Heart left ventricle (tissue), 16 donors: ENCODE results near the gene NFIA. TPM values are rescaled to one million over a fixed set of nuclear protein-coding genes. Genes with fewer than 3 reads are reported as not detected.

Source experiments
- ATAC-seq, 4 donors: fragments of 200-7000 bp; cut with Tn5 transposase; one replicate each; pipeline ENCODE4 v1.9.1; 2020 to 2022; ENCODE audit warnings: moderate library complexity in 4 of 4, mild to moderate bottlenecking in 3 of 4, moderate number of reproducible peaks in 1 of 4
- DNase-seq, 5 donors: peaks; one replicate each; pipeline ENCODE4 v3.0.0-alpha.2; 2020
- H3K27ac ChIP-seq, 12 donors: fragments of 200-600 bp; sonication (generic) in 4 of 12; one replicate each; pipeline versions ENCODE4 v1.5.0 to v1.8.0; 2016 to 2022; ENCODE audit warnings: mild to moderate bottlenecking in 2 of 12
- H3K27me3 ChIP-seq, 9 donors: fragments of 200-600 bp; sonication (generic) in 2 of 9; one replicate each; pipeline versions ENCODE4 v1.5.1 to v1.8.0; 2016 to 2022; ENCODE audit warnings: mild to moderate bottlenecking in 3 of 9
- H3K36me3 ChIP-seq, 9 donors: fragments of 200-600 bp; sonication (generic) in 2 of 9; one replicate each; pipeline versions ENCODE4 v1.5.0 to v1.8.0; 2018 to 2022; ENCODE audit warnings: mild to moderate bottlenecking in 2 of 9
- H3K4me1 ChIP-seq, 12 donors: fragments of 200-600 bp; sonication (generic) in 4 of 12; one replicate each; pipeline versions ENCODE4 v1.5.0 to v1.8.0; 2016 to 2022; ENCODE audit warnings: mild to moderate bottlenecking in 3 of 12
- H3K4me3 ChIP-seq, 12 donors: fragments of 200-600 bp; sonication (generic) in 4 of 12; one replicate each; pipeline versions ENCODE4 v1.5.0 to v1.8.0; 2017 to 2022; ENCODE audit warnings: mild to moderate bottlenecking in 9 of 12, moderate library complexity in 4 of 12
- H3K9me3 ChIP-seq, 12 donors: fragments of 200-600 bp; sonication (generic) in 4 of 12; one replicate each; pipeline versions ENCODE4 v1.5.0 to v1.8.0; 2016 to 2022; ENCODE audit warnings: mild to moderate bottlenecking in 1 of 12
- CTCF ChIP-seq, 12 donors: fragments of 200-600 bp; sonication (generic) in 4 of 12; IDR thresholded peaks; one replicate each; pipeline versions ENCODE4 v1.5.0 to v1.8.0; 2018 to 2022; ENCODE audit warnings: antibody characterized with exemption in 12 of 12, mild to moderate bottlenecking in 5 of 12
- POLR2A ChIP-seq, 2 donors: fragments of 450-650 bp; IDR thresholded peaks; one replicate each; pipeline ENCODE4 v1.6.1; 2017; ENCODE audit warnings: antibody characterized with exemption in 2 of 2, mild to moderate bottlenecking in 2 of 2, moderate library complexity in 2 of 2
- WGBS, 4 donors: extraction: QIAGEN DNeasy Blood & Tissue Kit in 2 of 4; methylation state at CpG; one replicate each; pipeline versions ENCODE4 v1.1.5 to v1.1.7; 2013 to 2018; 5-methylcytosine and 5-hydroxymethylcytosine counted together
- intact Hi-C, 10 donors: fragments of 100-400 bp; cut with DNase I; formaldehyde crosslinking; loops; one replicate each; pipeline versions ENCODE4 v1.11.1 to v1.14.2; 2022
- polyA plus RNA-seq, 2 donors: library from polyadenylated mRNA; stranded (reverse); fragments of 200-250 nt; gene quantifications; one replicate each; pipeline ENCODE4 v1.2.3, GENCODE V29; 2013
- total RNA-seq, 9 donors: library from RNA; depleted of rRNA in 2 of 9; stranded (reverse); fragments of >200 nt in 2 of 9; fragmentation: NEBNext Ultra II Directional in 3 of 9; extraction: Animal tissue kit (Norgen Biotek cat#: 25700) in 3 of 9; gene quantifications; one replicate each; pipeline versions ENCODE4 v1.1.0 to v1.2.4, GENCODE V29; 2016 to 2023
- donor health status: ischemic (EF 13 %, LVEDD 7.1; RV severe dilation, severe dysfunction).
- donor health status: healthy with polysubstance abuse.
- donor health status: DM: no; HTN: yes; CAD: no.
- donor health status: DM: no; HTN: no; CAD: no.
- donor health status: ischemic (EF 25% LVEDD 6.9; RV normal size, moderate dysfunction).
- donor health status: ischemic (EF 25% LVEDD 5.7; RV mildly dilated, moderate dysfunction).
- donor health status: healthy.
- donor health status: DM: yes; HTN: yes; CAD: no.
- donor health status: ischemic (EF 35%, LVEDD 5.7; RV mildly dilated, moderate dysfunction).
- donor health status: nonischemic (EF 11% LVEDD 7.7; RV severe dilation, severe dysfunction).
- donor health status: DM: yes; HTN: yes; CAD: no.
- donor health status: PGD.
- donor health status: ischemic (EF 29% LVEDD 5.4; RV normal size, mild dysfunction).
- donor health status: nonischemic (EF 23%, LVEDD 6.1; RV moderate dilation, normal function).

The NFIA gene
- total and polyA plus RNA-seq, 11 donors = 12.7 to 121 (median 96.5) TPM

GRCh38 chr1:61280452-61280851 is 198.1 kb downstream of the NFIA start:
- TF ChIP-seq POLR2A (IDR thresholded peaks at IDR 0.05) = no peak
- no peak for TF ChIP-seq CTCF (IDR thresholded peaks at IDR 0.05)
- peaks cover 0 to 55% (median 24%) of the 10 kb centered on the region in 12 donors for H3K4me1 ChIP-seq

GRCh38 chr1:61282387-61282786 is 200.0 kb downstream of the NFIA start:
- no peaks in the 10 kb centered on the region for H3K36me3 ChIP-seq
- no peak overlapping the region for H3K27ac ChIP-seq
- no peaks in the 10 kb centered on the region for H3K27me3 ChIP-seq
- whole genome bisulfite sequencing, 4 donors = 60 to 67% (median 63%) methylated on average over 3 of the region's 3 CpGs
- no peak overlapping the region for H3K4me3 ChIP-seq
- intact Hi-C loops = no loop called here
- no peak for DNase-seq
- peak in 1 of 4 donors; percentile 52 for ATAC-seq
- H3K4me1 ChIP-seq = peaks cover 0 to 61% (median 27%) of the 10 kb centered on the region in 12 donors
- TF ChIP-seq POLR2A (IDR thresholded peaks at IDR 0.05) = no peak
- TF ChIP-seq CTCF (IDR thresholded peaks at IDR 0.05) = no peak
- H3K9me3 ChIP-seq = no peaks in the 10 kb centered on the region

More at GRCh38 chr1:61280452-61280851, 198.1 kb downstream of the NFIA start:
- H3K4me3 ChIP-seq = no peak overlapping the region
- DNase-seq (no peak), ATAC-seq (peak in 3 of 4 donors; percentile 19 to 67 (median 56))
- no peaks in the 10 kb centered on the region for H3K36me3 ChIP-seq
- H3K27ac ChIP-seq = peak overlapping the region in 10 of 12 donors; percentile 12 to 67 (median 28)
- no peaks in the 10 kb centered on the region for H3K27me3 ChIP-seq
- 71 to 82% (median 80%) methylated on average over 5 of the region's 5 CpGs for WGBS, 4 donors
- intact Hi-C loops = no loop called here
- no peaks in the 10 kb centered on the region for H3K9me3 ChIP-seq

- H3K36me3 ChIP-seq = no peaks in the 10 kb centered on the region
- H3K27ac ChIP-seq = no peak overlapping the region
- TF ChIP-seq CTCF (IDR thresholded peaks at IDR 0.05) = no peak
- no peak for TF ChIP-seq POLR2A (IDR thresholded peaks at IDR 0.05)
- no peak for DNase-seq
- WGBS, 4 donors = 85 to 100% (median 89%) methylated on average over 3 of the region's 3 CpGs
- intact Hi-C loops = no loop called here
- H3K4me3 ChIP-seq = no peak overlapping the region
- no peak for ATAC-seq
- no peaks in the 10 kb centered on the region for H3K9me3 ChIP-seq
- H3K27me3 ChIP-seq = no peaks in the 10 kb centered on the region
- H3K4me1 ChIP-seq = peaks cover 0 to 50% (median 15%) of the 10 kb centered on the region in 12 donors
Observed at GRCh38 chr1:61284248-61284854, 202.0 kb downstream of the NFIA start.

GRCh38 chr1:61284936-61285335 is 202.6 kb downstream of the NFIA start:
- Histone ChIP-seq H3K27ac (no peak overlapping the region), H3K27me3 (no peaks in the 10 kb centered on the region), H3K36me3 (no peaks in the 10 kb centered on the region), H3K4me1 (peaks cover 0 to 50% (median 12%) of the 10 kb centered on the region in 12 donors), H3K9me3 (no peaks in the 10 kb centered on the region), H3K4me3 (no peak overlapping the region)
- TF ChIP-seq CTCF (IDR thresholded peaks at IDR 0.05) (no peak), POLR2A (IDR thresholded peaks at IDR 0.05) (no peak)
- no peak for DNase-seq
- intact Hi-C loops = no loop called here
- ATAC-seq = no peak
- 94 to 97% (median 95%) methylated on average over 5 of the region's 5 CpGs for WGBS, 4 donors
